A673 (cell line): ENCODE results near the gene PIGS. TPM values are rescaled to one million over a fixed set of nuclear protein-coding genes. Genes with fewer than 3 reads are reported as not detected.

ENCODE experiments used
- BruUV-seq: library from RNA; stranded (reverse); fragments of 400-500 nt; replicated peaks from 2 replicates; lab custom pipeline; 2021; lab: Mats Ljungman, UMichigan
- CTCF ChIA-PET: fragments of 300-600 bp; sonication (Branson Sonifier 250); formaldehyde crosslinking; loops from one replicate; lab custom pipeline; 2022; ENCODE audit warnings: antibody characterized with exemption; lab: Charles Lee
- POLR2A ChIA-PET: fragments of 300-600 bp; sonication (Branson Sonifier 250); formaldehyde crosslinking; loops from one replicate; lab custom pipeline; 2022; ENCODE audit warnings: antibody characterized with exemption; ENCODE audit not compliant: low non-redundant PET; lab: Charles Lee
- DNase-seq: peaks from one replicate; pipeline ENCODE4 v3.0.0-alpha.2; 2015; ENCODE audit warnings: low spot score
- H3K27ac ChIP-seq: fragments of 200-600 bp; sonication (generic); 2 replicates; pipeline ENCODE4 v1.5.1; 2016; ENCODE audit warnings: mixed run types, low read depth, mild to moderate bottlenecking, mixed read lengths, antibody characterized with exemption, low read length; ENCODE audit not compliant: poor library complexity, severe bottlenecking
- H3K27me3 ChIP-seq: fragments of 200-600 bp; sonication (generic); replicated peaks from 2 replicates; pipeline ENCODE4 v1.6.1; 2017; ENCODE audit warnings: mixed run types, low read depth, mild to moderate bottlenecking, mixed read lengths, antibody characterized with exemption, low read length; ENCODE audit not compliant: insufficient read depth, poor library complexity
- H3K36me3 ChIP-seq: fragments of 200-600 bp; sonication (generic); 2 replicates; pipeline ENCODE4 v1.6.1; 2016; ENCODE audit warnings: mixed run types, mild to moderate bottlenecking, mixed read lengths, antibody characterized with exemption, low read length; ENCODE audit not compliant: insufficient read depth, poor library complexity, severe bottlenecking
- H3K4me1 ChIP-seq: fragments of 200-600 bp; sonication (generic); 2 replicates; pipeline ENCODE4 v1.6.1; 2017; ENCODE audit warnings: mixed run types, mild to moderate bottlenecking, mixed read lengths, antibody characterized with exemption, low read length; ENCODE audit not compliant: insufficient read depth, poor library complexity, severe bottlenecking
- H3K4me3 ChIP-seq: fragments of 200-600 bp; sonication (generic); 2 replicates; pipeline ENCODE4 v1.5.1; 2016; ENCODE audit warnings: low read depth, mixed run types, mild to moderate bottlenecking, mixed read lengths, low read length; ENCODE audit not compliant: poor library complexity, severe bottlenecking
- H3K9me3 ChIP-seq: fragments of 200-600 bp; sonication (generic); 2 replicates; pipeline ENCODE4 v1.6.1; 2016; ENCODE audit warnings: mixed run types, low read depth, mild to moderate bottlenecking, mixed read lengths, antibody characterized with exemption, low read length; ENCODE audit not compliant: poor library complexity, severe bottlenecking
- CTCF ChIP-seq: fragments of 300-800, 200-600 bp; sonication (generic); conservative IDR thresholded peaks from 2 replicates; pipeline ENCODE4 v1.5.1; 2017; ENCODE audit warnings: low read depth, mild to moderate bottlenecking, antibody characterized with exemption, low read length, moderate library complexity, mixed read lengths
- EZH2 ChIP-seq: fragments of 200-600 bp; sonication (generic); IDR thresholded peaks from 2 replicates; pipeline ENCODE4 v1.6.1; 2017; ENCODE audit warnings: borderline replicate concordance, low read depth, mild to moderate bottlenecking, mixed read lengths, antibody characterized with exemption, low read length; ENCODE audit not compliant: poor library complexity, severe bottlenecking
- intact Hi-C: fragments of 100-400 bp; cut with micrococcal nuclease; formaldehyde crosslinking; loops from one replicate; pipeline ENCODE4 v1.10.0; 2022; ENCODE audit not compliant: unreplicated experiment
- total RNA-seq: library from RNA; stranded (reverse); gene quantifications from 2 replicates; pipeline ENCODE4 v1.2.3, GENCODE V29; 2021

Gene PIGS
- total RNA-seq, 1 experiment from 2014 or later, result 51.6 TPM

- BruUV-seq, result TSS peak; percentile 55
- H3K4me3 ChIP-seq, result no peak overlapping the region
- no peak for TF ChIP-seq EZH2
- TF ChIP-seq CTCF, result no peak
- intact Hi-C loops, result no loop called here
- no peak for DNase-seq
- no peak overlapping the region for H3K27ac ChIP-seq
- H3K36me3 ChIP-seq, result no peaks in the 10 kb centered on the region
- H3K9me3 ChIP-seq, result no peaks in the 10 kb centered on the region
- peaks cover 15% of the 10 kb centered on the region for H3K4me1 ChIP-seq
- ChIA-PET POLR2A (no interaction called here), CTCF (no interaction called here)
- H3K27me3 ChIP-seq, result no peaks in the 10 kb centered on the region
Measured at GRCh38 chr17:28569446-28569845, 1.9 kb downstream of the PIGS start.

- Histone ChIP-seq H3K4me3 (no peak overlapping the region), H3K36me3 (peaks cover 6% of the 10 kb centered on the region), H3K4me1 (peaks cover 15% of the 10 kb centered on the region), H3K27ac (no peak overlapping the region), H3K9me3 (no peaks in the 10 kb centered on the region), H3K27me3 (no peaks in the 10 kb centered on the region)
- DNase-seq, result no peak
- TF ChIP-seq EZH2 (no peak), CTCF (no peak)
- POLR2A ChIA-PET, result no interaction called here
- intact Hi-C loops, result no loop called here
- BruUV-seq, result no TSS peak
- CTCF ChIA-PET, result no interaction called here
Measured at GRCh38 chr17:28567604-28568003, 3.7 kb downstream of the PIGS start.

- H3K27ac ChIP-seq, result no peak overlapping the region
- BruUV-seq, result no TSS peak
- no peaks in the 10 kb centered on the region for H3K27me3 ChIP-seq
- POLR2A ChIA-PET, result no interaction called here
- intact Hi-C loops, result no loop called here
- no peak overlapping the region for H3K4me3 ChIP-seq
- no peaks in the 10 kb centered on the region for H3K4me1 ChIP-seq
- CTCF ChIA-PET, result no interaction called here
- no peak for DNase-seq
- no peak for TF ChIP-seq CTCF
- no peak for TF ChIP-seq EZH2
- H3K9me3 ChIP-seq, result no peaks in the 10 kb centered on the region
- H3K36me3 ChIP-seq, result peaks cover 12% of the 10 kb centered on the region
Measured at GRCh38 chr17:28563475-28563874, 7.8 kb downstream of the PIGS start.
